Measurements from ENCODE around the gene MBOAT1.

- TF ChIP-seq CTCF (IDR thresholded peaks at IDR 0.05) (no peak), POLR2A (IDR thresholded peaks at IDR 0.05) (no peak)
These were observed 113.1 kb downstream of the MBOAT1 start for GRCh38 chr6:20099156-20099555.

Data from Peyer's patch (tissue), 4 donors.